WERI-Rb-1 (cell line): ENCODE results near the gene SNAI1.
A peak's percentile ranks its signal among the peaks of the same experiment; 100 is the strongest.

Source experiments
- DNase-seq: peaks from one replicate; pipeline ENCODE4 v3.0.0-alpha.2; 2020
- H3K27ac ChIP-seq: fragments of 250-450 bp; sonication (Bioruptor Pico); 2 replicates; pipeline ENCODE4 v1.5.1; 2020; ENCODE audit warnings: mild to moderate bottlenecking, moderate library complexity
- H3K27me3 ChIP-seq: fragments of 250-450 bp; sonication (Bioruptor Pico); 2 replicates; pipeline ENCODE4 v1.5.1; 2021; ENCODE audit warnings: mild to moderate bottlenecking, low read depth, moderate library complexity; ENCODE audit not compliant: insufficient read depth, severe bottlenecking
- H3K36me3 ChIP-seq: fragments of 250-450 bp; sonication (Bioruptor Pico); 2 replicates; pipeline ENCODE4 v1.5.1; 2020; ENCODE audit warnings: mild to moderate bottlenecking, moderate library complexity
- H3K4me3 ChIP-seq: 2 replicates; pipeline ENCODE4 v1.5.1; 2011; ENCODE audit warnings: low read depth, mild to moderate bottlenecking, control low read depth, low read length
- H3K9me3 ChIP-seq: fragments of 250-450 bp; sonication (Bioruptor Pico); 2 replicates; pipeline ENCODE4 v1.5.1; 2021; ENCODE audit warnings: mild to moderate bottlenecking, moderate library complexity; ENCODE audit not compliant: severe bottlenecking
- TF ChIP-seq, protein P1 (sequence below): IDR thresholded peaks from 2 replicates; pipeline ENCODE4 v1.5.1; 2011; ENCODE audit warnings: low read depth, mild to moderate bottlenecking, control low read depth, inconsistent platforms, low read length

Gene SNAI1

DNA sequence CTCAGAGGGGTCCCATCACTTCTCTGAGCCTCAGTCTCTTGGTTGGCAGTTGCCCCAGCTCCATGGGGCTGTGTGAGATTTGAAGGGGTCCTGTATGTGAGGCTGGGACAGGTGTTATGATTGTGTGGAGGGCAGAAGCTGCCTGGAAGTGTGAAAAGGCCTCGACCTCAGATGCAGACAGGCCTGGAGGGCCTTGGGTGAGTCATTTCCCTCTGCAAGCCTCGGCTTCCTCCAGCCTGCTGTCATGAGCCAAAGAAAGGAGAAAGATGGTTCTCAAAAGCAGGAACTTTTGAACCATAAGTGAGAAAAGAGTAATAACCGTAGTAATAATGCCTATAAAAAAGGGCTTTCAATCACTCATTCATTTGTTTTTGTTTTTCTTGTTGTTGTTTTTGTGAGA lies 37.5 kb downstream of the SNAI1 start:
- no peaks in the 10 kb centered on the region for H3K9me3 ChIP-seq
- no peaks in the 10 kb centered on the region for H3K27me3 ChIP-seq
- H3K36me3 ChIP-seq = no peaks in the 10 kb centered on the region
- TF ChIP-seq, protein P1, sequence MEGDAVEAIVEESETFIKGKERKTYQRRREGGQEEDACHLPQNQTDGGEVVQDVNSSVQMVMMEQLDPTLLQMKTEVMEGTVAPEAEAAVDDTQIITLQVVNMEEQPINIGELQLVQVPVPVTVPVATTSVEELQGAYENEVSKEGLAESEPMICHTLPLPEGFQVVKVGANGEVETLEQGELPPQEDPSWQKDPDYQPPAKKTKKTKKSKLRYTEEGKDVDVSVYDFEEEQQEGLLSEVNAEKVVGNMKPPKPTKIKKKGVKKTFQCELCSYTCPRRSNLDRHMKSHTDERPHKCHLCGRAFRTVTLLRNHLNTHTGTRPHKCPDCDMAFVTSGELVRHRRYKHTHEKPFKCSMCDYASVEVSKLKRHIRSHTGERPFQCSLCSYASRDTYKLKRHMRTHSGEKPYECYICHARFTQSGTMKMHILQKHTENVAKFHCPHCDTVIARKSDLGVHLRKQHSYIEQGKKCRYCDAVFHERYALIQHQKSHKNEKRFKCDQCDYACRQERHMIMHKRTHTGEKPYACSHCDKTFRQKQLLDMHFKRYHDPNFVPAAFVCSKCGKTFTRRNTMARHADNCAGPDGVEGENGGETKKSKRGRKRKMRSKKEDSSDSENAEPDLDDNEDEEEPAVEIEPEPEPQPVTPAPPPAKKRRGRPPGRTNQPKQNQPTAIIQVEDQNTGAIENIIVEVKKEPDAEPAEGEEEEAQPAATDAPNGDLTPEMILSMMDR = no peak
- H3K27ac ChIP-seq = no peak overlapping the region
- no peak for DNase-seq
- H3K4me3 ChIP-seq = no peak overlapping the region

- no peak overlapping the region for H3K27ac ChIP-seq
- TF ChIP-seq, protein P1 = no peak
- H3K4me3 ChIP-seq = no peak overlapping the region
These were observed 39.9 kb downstream of the SNAI1 start for GRCh38 chr20:50022676-50023075.

GRCh38 chr20:50023116-50023805 lies 40.5 kb downstream of the SNAI1 start:
- Histone ChIP-seq H3K27ac (no peak overlapping the region), H3K9me3 (no peaks in the 10 kb centered on the region), H3K4me3 (no peak overlapping the region), H3K36me3 (no peaks in the 10 kb centered on the region), H3K27me3 (no peaks in the 10 kb centered on the region)
- DNase-seq = no peak
- TF ChIP-seq, protein P1 = no peak

More at GRCh38 chr20:50022676-50023075, 39.9 kb downstream of the SNAI1 start:
- no peaks in the 10 kb centered on the region for H3K27me3 ChIP-seq
- H3K9me3 ChIP-seq = no peaks in the 10 kb centered on the region
- no peak for DNase-seq
- no peaks in the 10 kb centered on the region for H3K36me3 ChIP-seq

DNA sequence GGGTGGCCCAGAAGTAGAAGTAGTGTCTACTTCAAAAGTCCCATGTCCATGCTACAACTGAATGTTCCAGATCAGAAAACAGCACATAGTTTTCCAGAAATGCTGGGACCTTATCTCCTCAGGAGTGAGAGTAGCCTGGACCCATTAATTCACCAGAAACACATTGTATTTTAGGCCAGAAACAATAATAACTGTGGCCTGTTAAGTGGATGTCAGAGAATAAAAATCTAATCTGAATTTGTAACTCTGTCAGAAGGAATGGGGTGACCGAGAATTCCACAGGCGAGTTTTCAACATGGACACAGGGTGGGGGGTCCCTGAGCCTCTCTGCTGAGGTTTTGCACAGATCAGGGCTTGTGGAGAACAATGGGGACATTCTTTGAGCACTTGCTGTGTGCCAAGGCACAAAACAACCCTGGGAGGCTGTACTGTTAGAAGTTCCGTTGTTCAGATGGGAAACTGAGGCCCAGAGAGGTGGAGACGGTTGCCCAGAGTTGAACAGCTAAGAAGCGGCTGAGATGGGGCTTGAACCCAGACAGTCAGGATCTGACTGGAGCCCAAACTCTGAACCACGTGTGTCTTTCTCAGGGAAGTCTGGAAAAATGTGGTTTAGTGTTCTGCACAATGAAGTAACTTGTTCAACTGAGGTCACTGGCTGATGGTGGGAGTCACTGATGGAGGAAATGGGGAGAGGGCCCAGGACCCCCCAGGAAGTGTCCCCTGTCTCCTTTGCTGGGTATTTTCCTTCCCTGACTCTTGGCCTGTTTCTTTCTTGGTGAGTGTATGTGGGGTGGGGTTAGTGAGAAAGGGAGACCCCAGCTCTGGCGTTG lies 44.2 kb downstream of the SNAI1 start:
- H3K36me3 ChIP-seq = no peaks in the 10 kb centered on the region
- no peak overlapping the region for H3K4me3 ChIP-seq
- TF ChIP-seq, protein P1 = no peak
- H3K9me3 ChIP-seq = no peaks in the 10 kb centered on the region
- H3K27me3 ChIP-seq = no peaks in the 10 kb centered on the region
- DNase-seq = no peak
- H3K27ac ChIP-seq = no peak overlapping the region

DNA sequence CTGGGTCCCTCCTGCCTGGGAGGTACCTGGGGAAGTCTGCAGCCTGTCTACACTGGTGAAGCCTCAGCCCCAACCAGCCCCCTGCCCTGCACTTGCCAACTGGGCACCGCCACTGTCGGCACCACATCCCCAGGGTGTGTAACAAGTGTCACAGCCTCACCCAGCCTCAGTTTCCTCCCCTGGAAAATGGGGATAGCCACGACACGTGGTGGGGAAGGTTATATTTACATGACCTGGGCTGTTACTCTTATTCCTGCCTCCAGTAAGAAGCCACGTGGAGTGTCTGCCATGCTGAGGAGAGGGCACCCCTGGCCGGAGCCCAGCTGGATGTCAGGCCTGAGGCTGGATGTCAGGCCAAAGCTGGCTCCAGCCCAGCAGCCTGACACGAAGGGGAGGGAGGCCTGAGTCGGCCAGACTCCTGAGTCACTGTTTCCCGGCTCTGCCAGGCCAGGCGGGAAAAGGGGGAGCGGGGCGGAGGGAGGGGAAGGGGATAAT lies 44.9 kb downstream of the SNAI1 start:
- no peaks in the 10 kb centered on the region for H3K9me3 ChIP-seq
- TF ChIP-seq, protein P1 = no peak
- no peaks in the 10 kb centered on the region for H3K27me3 ChIP-seq
- no peak overlapping the region for H3K27ac ChIP-seq
- H3K4me3 ChIP-seq = no peak overlapping the region
- peak; percentile 28 for DNase-seq
- no peaks in the 10 kb centered on the region for H3K36me3 ChIP-seq
